AG04450 (cell line): ENCODE measurements around the gene LEKR1. TPM values are rescaled to one million over a fixed set of nuclear protein-coding genes. Genes with fewer than 3 reads are reported as not detected.

Experiments
- CTCF ChIA-PET: fragments of 300-600, 350-600 bp; formaldehyde crosslinking; extraction: SDS; loops from one replicate; lab custom pipeline; 2022; ENCODE audit warnings: antibody characterized with exemption, inconsistent platforms; lab: Charles Lee
- POLR2A ChIA-PET: fragments of 350-600 bp; formaldehyde crosslinking; extraction: SDS; loops from one replicate; lab custom pipeline; 2021; ENCODE audit warnings: antibody characterized with exemption, inconsistent platforms; lab: Yijun Ruan, JAX
- DNase-seq: peaks from one replicate; pipeline ENCODE4 v3.0.0-alpha.2; 2011; ENCODE audit warnings: low read depth, low spot score
- H3K27ac ChIP-seq: one replicate; pipeline ENCODE4 v1.5.1; 2012; ENCODE audit warnings: low read depth, low read length, control low read depth
- H3K27me3 ChIP-seq: one replicate; pipeline ENCODE4 v1.6.0; 2012; ENCODE audit warnings: low read length; ENCODE audit not compliant: control insufficient read depth, insufficient read depth
- H3K4me3 ChIP-seq: 2 replicates; pipeline ENCODE4 v1.5.1; 2011; ENCODE audit warnings: mild to moderate bottlenecking, low read depth, low read length, control low read depth
- H3K9me3 ChIP-seq: 2 replicates; pipeline ENCODE4 v1.5.1; 2012; ENCODE audit warnings: low read length; ENCODE audit not compliant: control insufficient read depth, insufficient read depth
- CTCF ChIP-seq: IDR thresholded peaks from 2 replicates; pipeline ENCODE4 v1.5.1; 2011; ENCODE audit warnings: low read depth, low read length, control low read depth, inconsistent platforms
- polyA plus RNA-seq: library from polyadenylated mRNA; depleted of rRNA; stranded (reverse); fragments of >200 nt; gene quantifications from 2 replicates; pipeline ENCODE4 v1.2.3, GENCODE V29; 2011

Gene LEKR1
- polyA plus RNA-seq, 1 experiment, result 0.26 TPM

- Histone ChIP-seq H3K9me3 (no peaks in the 10 kb centered on the region), H3K27ac (no peak overlapping the region), H3K27me3 (no peaks in the 10 kb centered on the region), H3K4me3 (no peak overlapping the region)
- ChIA-PET CTCF (interaction anchor here (1.1 to 1.3 kb wide), 2 partner anchors 9 to 10 kb away, joined by 4 to 7 read pairs; no protein-coding TSS in a partner anchor), POLR2A (no interaction called here)
- TF ChIP-seq CTCF, result no peak
- no peak for DNase-seq
Measured at GRCh38 chr3:157071744-157072525, 245.8 kb downstream of the LEKR1 start.

GRCh38 chr3:157073810-157074209 lies 247.7 kb downstream of the LEKR1 start:
- H3K9me3 ChIP-seq, result no peaks in the 10 kb centered on the region
- CTCF ChIA-PET, result interaction anchor here (0.5 to 1.0 kb wide), 2 partner anchors 229 to 400 kb away, joined by 3 read pairs; no protein-coding TSS in a partner anchor
- H3K27ac ChIP-seq, result no peak overlapping the region
- no peaks in the 10 kb centered on the region for H3K27me3 ChIP-seq
- DNase-seq, result no peak
- POLR2A ChIA-PET, result no interaction called here
- H3K4me3 ChIP-seq, result no peak overlapping the region
- TF ChIP-seq CTCF, result no peak

GRCh38 chr3:157074490-157074889 lies 248.3 kb downstream of the LEKR1 start:
- no peak for TF ChIP-seq CTCF
- Histone ChIP-seq H3K27ac (no peak overlapping the region), H3K9me3 (no peaks in the 10 kb centered on the region), H3K4me3 (no peak overlapping the region), H3K27me3 (no peaks in the 10 kb centered on the region)
- CTCF ChIA-PET, result interaction anchor here (0.5 to 1.2 kb wide), 2 partner anchors 230 to 533 kb away, joined by 3 read pairs; no protein-coding TSS in a partner anchor
- no peak for DNase-seq
- POLR2A ChIA-PET, result no interaction called here

DNA sequence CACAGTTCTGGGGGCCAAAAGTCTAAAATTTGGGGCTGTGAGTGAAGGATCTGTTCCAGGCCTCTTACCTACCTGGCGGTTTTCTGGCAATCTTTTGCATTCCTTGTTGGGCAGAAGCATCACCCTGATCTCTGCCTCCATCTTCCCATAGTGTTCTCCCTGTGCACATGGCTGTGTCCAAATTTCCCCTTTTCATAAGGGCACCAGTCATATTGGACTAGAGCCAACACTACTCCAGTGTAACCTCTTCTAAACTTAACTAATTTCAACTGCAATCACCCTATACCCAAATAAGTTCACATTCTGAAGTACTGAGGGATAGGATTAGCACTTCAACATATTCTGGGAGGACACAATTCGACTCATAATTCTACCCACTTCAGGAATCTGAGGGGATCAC lies 248.8 kb downstream of the LEKR1 start:
- CTCF ChIA-PET, result interaction anchor here (1.2 kb wide), 1 partner anchor 534 kb away, joined by 3 read pairs; no protein-coding TSS in a partner anchor

More for the DNA sequence above, 248.8 kb downstream of the LEKR1 start:
- TF ChIP-seq CTCF, result no peak
- no peaks in the 10 kb centered on the region for H3K9me3 ChIP-seq
- no peaks in the 10 kb centered on the region for H3K27me3 ChIP-seq
- no peak overlapping the region for H3K27ac ChIP-seq
- POLR2A ChIA-PET, result no interaction called here
- H3K4me3 ChIP-seq, result no peak overlapping the region
- DNase-seq, result no peak
